H9 (cell line): ENCODE data around the gene PLOD1. TPM values are rescaled to one million over a fixed set of nuclear protein-coding genes. Genes with fewer than 3 reads are reported as not detected.

Experiments used
- DNase-seq: peaks from one replicate; pipeline ENCODE4 v3.0.0-alpha.2; 2017
- H2AFZ ChIP-seq: one replicate; pipeline ENCODE4 v1.6.1; 2013; ENCODE audit warnings: mild to moderate bottlenecking, low read length, control low read depth, moderate library complexity
- H2AK5ac ChIP-seq: 2 replicates; pipeline ENCODE4 v1.6.1; 2013; ENCODE audit warnings: low read length, control low read depth, mixed read lengths; ENCODE audit not compliant: insufficient read length
- H2BK120ac ChIP-seq: one replicate; pipeline ENCODE4 v1.6.1; 2013; ENCODE audit warnings: low read depth, mild to moderate bottlenecking, low read length, control low read depth, inconsistent platforms; ENCODE audit not compliant: poor library complexity, severe bottlenecking
- H2BK12ac ChIP-seq: 2 replicates; pipeline ENCODE4 v1.6.1; 2013; ENCODE audit warnings: low read length, control low read depth, mixed read lengths, low read depth; ENCODE audit not compliant: insufficient read length
- H2BK15ac ChIP-seq: 2 replicates; pipeline ENCODE4 v1.6.1; 2013; ENCODE audit warnings: low read depth, low read length, control low read depth
- H2BK20ac ChIP-seq: one replicate; pipeline ENCODE4 v1.6.1; 2013; ENCODE audit warnings: low read depth, mild to moderate bottlenecking, low read length, control low read depth, inconsistent platforms; ENCODE audit not compliant: poor library complexity, severe bottlenecking
- H2BK5ac ChIP-seq: 2 replicates; pipeline ENCODE4 v1.6.1; 2013; ENCODE audit warnings: low read length, control low read depth, mixed read lengths; ENCODE audit not compliant: insufficient read length
- H3K14ac ChIP-seq: 2 replicates; pipeline ENCODE4 v1.6.1; 2013; ENCODE audit warnings: low read length, control low read depth; ENCODE audit not compliant: insufficient read depth
- H3K18ac ChIP-seq: 2 replicates; pipeline ENCODE4 v1.6.1; 2013; ENCODE audit warnings: low read depth, mild to moderate bottlenecking, mixed read lengths, low read length, control low read depth; ENCODE audit not compliant: insufficient read length
- H3K23ac ChIP-seq: 2 replicates; pipeline ENCODE4 v1.6.1; 2013; ENCODE audit warnings: low read length, control low read depth, mixed read lengths, low read depth; ENCODE audit not compliant: insufficient read length
- H3K23me2 ChIP-seq: 2 replicates; pipeline ENCODE4 v1.6.1; 2013; ENCODE audit warnings: low read depth, mild to moderate bottlenecking, mixed read lengths, low read length, control low read depth; ENCODE audit not compliant: insufficient read length, poor library complexity, severe bottlenecking
- H3K27ac ChIP-seq: 2 replicates; pipeline ENCODE4 v1.5.1; 2013; ENCODE audit warnings: low read length, control low read depth, mixed read lengths, low read depth; ENCODE audit not compliant: insufficient read length
- H3K27me3 ChIP-seq: 2 replicates; pipeline ENCODE4 v1.6.1; 2013; ENCODE audit warnings: low read length, control low read depth, inconsistent platforms; ENCODE audit not compliant: insufficient read depth
- H3K4ac ChIP-seq: 2 replicates; pipeline ENCODE4 v1.6.1; 2013; ENCODE audit warnings: low read depth, mild to moderate bottlenecking, control low read depth, inconsistent platforms, low read length, moderate library complexity
- H3K4me1 ChIP-seq: 2 replicates; pipeline ENCODE4 v1.6.1; 2013; ENCODE audit warnings: low read length, control low read depth, inconsistent platforms; ENCODE audit not compliant: insufficient read depth
- H3K4me2 ChIP-seq: 2 replicates; pipeline ENCODE4 v1.6.1; 2013; ENCODE audit warnings: low read length, control low read depth, mixed read lengths; ENCODE audit not compliant: insufficient read length, insufficient read depth
- H3K56ac ChIP-seq: 2 replicates; pipeline ENCODE4 v1.6.1; 2013; ENCODE audit warnings: low read depth, mild to moderate bottlenecking, mixed read lengths, low read length, control low read depth; ENCODE audit not compliant: insufficient read length
- H3K79me1 ChIP-seq: 2 replicates; pipeline ENCODE4 v1.6.1; 2013; ENCODE audit warnings: low read depth, mild to moderate bottlenecking, moderate library complexity, low read length, control low read depth, inconsistent platforms; ENCODE audit not compliant: insufficient read depth, poor library complexity, severe bottlenecking
- H3K79me2 ChIP-seq: 2 replicates; pipeline ENCODE4 v1.6.1; 2013; ENCODE audit warnings: low read length, control low read depth, inconsistent platforms; ENCODE audit not compliant: insufficient read depth
- H3K9ac ChIP-seq: 2 replicates; pipeline ENCODE4 v1.6.1; 2013; ENCODE audit warnings: low read length, control low read depth, mixed read lengths; ENCODE audit not compliant: insufficient read length; ENCODE audit errors: extremely low read depth
- H3K9me3 ChIP-seq: one replicate; pipeline ENCODE4 v1.6.1; 2013; ENCODE audit warnings: low read depth, low read length, inconsistent platforms; ENCODE audit not compliant: control insufficient read depth
- H3T11ph ChIP-seq: one replicate; pipeline ENCODE4 v1.6.1; 2013; ENCODE audit warnings: mild to moderate bottlenecking, low read length, control low read depth, inconsistent platforms
- H4K20me1 ChIP-seq: one replicate; pipeline ENCODE4 v1.6.1; 2013; ENCODE audit not compliant: control insufficient read depth, insufficient read length, insufficient read depth
- H4K5ac ChIP-seq: 2 replicates; pipeline ENCODE4 v1.6.1; 2013; ENCODE audit warnings: low read depth, mild to moderate bottlenecking, mixed read lengths, low read length, control low read depth; ENCODE audit not compliant: insufficient read length
- H4K8ac ChIP-seq: replicated peaks from 2 replicates; pipeline ENCODE4 v1.6.1; 2013; ENCODE audit warnings: low read length, control low read depth, mixed read lengths, low read depth; ENCODE audit not compliant: insufficient read length
- H4K91ac ChIP-seq: 2 replicates; pipeline ENCODE4 v1.6.1; 2013; ENCODE audit warnings: low read depth, mild to moderate bottlenecking, moderate library complexity, mixed read lengths, low read length, control low read depth; ENCODE audit not compliant: insufficient read length
- H3K27ac Mint-ChIP-seq, 3 experiments: 2 replicates in 2 of 3; 3 replicates in 1 of 3; pipeline ENCODE4 v1.8.0; 2020 to 2021; ENCODE audit warnings: mixed read lengths in 3 of 3, mild to moderate bottlenecking in 1 of 3, moderate library complexity in 1 of 3
- H3K27me3 Mint-ChIP-seq: 2 replicates; pipeline ENCODE4 v1.8.0; 2021; ENCODE audit warnings: low read depth, mild to moderate bottlenecking, moderate library complexity, mixed read lengths
- H3K36me3 Mint-ChIP-seq, 3 experiments: 2 replicates in 2 of 3; 3 replicates in 1 of 3; pipeline ENCODE4 v1.8.0; 2020 to 2021; ENCODE audit warnings: low read depth in 3 of 3, mixed read lengths in 3 of 3; ENCODE audit not compliant: insufficient read depth in 1 of 3
- H3K4me1 Mint-ChIP-seq, 2 experiments: 2 replicates each; pipeline ENCODE4 v1.8.0; 2020; ENCODE audit warnings: mixed read lengths in 2 of 2
- H3K4me3 Mint-ChIP-seq, 2 experiments: 2 replicates in 1 of 2; 3 replicates in 1 of 2; pipeline ENCODE4 v1.8.0; 2020 to 2021; ENCODE audit warnings: mild to moderate bottlenecking in 2 of 2, mixed read lengths in 2 of 2, moderate library complexity in 1 of 2
- H3K9me3 Mint-ChIP-seq, 2 experiments: 2 replicates in 1 of 2; 3 replicates in 1 of 2; pipeline ENCODE4 v1.8.0; 2020; ENCODE audit warnings: mild to moderate bottlenecking in 2 of 2, mixed read lengths in 2 of 2, moderate library complexity in 1 of 2
- CTCF ChIP-seq: fragments of 200-600 bp; sonication (generic); conservative IDR thresholded peaks from 3 replicates; pipeline ENCODE4 v1.8.0; 2021; ENCODE audit warnings: antibody characterized with exemption, mild to moderate bottlenecking
- WGBS: extraction: QIAGEN DNeasy Blood & Tissue Kit; methylation state at CpG from one replicate; pipeline ENCODE4 v1.1.7; 2013; ENCODE audit warnings: missing lambda C conversion rate, low lambda C conversion rate, mixed read lengths; ENCODE audit not compliant: insufficient read length; ENCODE audit errors: extremely low coverage; 5-methylcytosine and 5-hydroxymethylcytosine counted together
- total RNA-seq: library from RNA; stranded (reverse); gene quantifications from 2 replicates; pipeline ENCODE4 v1.2.1, GENCODE V29; 2021

The PLOD1 gene
- total RNA-seq, 1 experiment from 2014 or later, result 57.0 TPM

- no peaks in the 10 kb centered on the region for H3K79me1 ChIP-seq
- no peak overlapping the region for H4K91ac ChIP-seq
- Mint-ChIP-seq H3K27ac (no peak overlapping the region), H3K4me3 (no peak overlapping the region; a peak in 1 of 5 replicates), H3K27me3 (no peaks in the 10 kb centered on the region; the same call in 1 of the 2 replicates), H3K9me3 (peaks cover 2 to 3% of the 10 kb centered on the region in 2 experiments; a peak in 2 of 5 replicates), H3K36me3 (peaks cover 22 to 64% (median 50%) of the 10 kb centered on the region in 3 experiments), H3K4me1 (peaks cover 0 to 3% of the 10 kb centered on the region in 2 experiments; a peak in 1 of 4 replicates)
- H3K18ac ChIP-seq, result no peak overlapping the region
- no peak overlapping the region for H2BK20ac ChIP-seq
- H3K27me3 ChIP-seq, result no peaks in the 10 kb centered on the region
- no peaks in the 10 kb centered on the region for H3K9me3 ChIP-seq
- no peak overlapping the region for H2BK120ac ChIP-seq
- no CpG with 5 or more reads among the region's 11 CpGs for WGBS
- H3K4ac ChIP-seq, result no peak overlapping the region
- H3K56ac ChIP-seq, result no peak overlapping the region
- H2BK15ac ChIP-seq, result no peak overlapping the region
- H3K9ac ChIP-seq, result no peak overlapping the region
- no peak overlapping the region for H2AK5ac ChIP-seq
- H2AFZ ChIP-seq, result no peak overlapping the region
- H3K4me2 ChIP-seq, result no peak overlapping the region
- no peaks in the 10 kb centered on the region for H3K23me2 ChIP-seq
- no peak for DNase-seq
- H4K8ac ChIP-seq, result no peak overlapping the region
- H3K23ac ChIP-seq, result no peak overlapping the region
- no peak overlapping the region for H3T11ph ChIP-seq
- H3K79me2 ChIP-seq, result no peaks in the 10 kb centered on the region
- no peaks in the 10 kb centered on the region for H4K20me1 ChIP-seq
- no peak for TF ChIP-seq CTCF
- H4K5ac ChIP-seq, result no peak overlapping the region
- no peak overlapping the region for H2BK12ac ChIP-seq
- no peak overlapping the region for H3K14ac ChIP-seq
- no peak overlapping the region for H3K27ac ChIP-seq
- H3K4me1 ChIP-seq, result no peaks in the 10 kb centered on the region
- no peak overlapping the region for H2BK5ac ChIP-seq
Observed at GRCh38 chr1:11952455-11953109, 18.1 kb downstream of the PLOD1 start.
